Mucosa of descending colon (tissue), 3 donors: Measurements from ENCODE around the gene MYMK. TPM values are rescaled to one million over a fixed set of nuclear protein-coding genes. Genes with fewer than 3 reads are reported as not detected.

Source experiments
- ATAC-seq: fragments of 200-7000 bp; cut with Tn5 transposase; one replicate; pipeline ENCODE4 v1.9.1; 2020; ENCODE audit warnings: mild to moderate bottlenecking, moderate library complexity
- DNase-seq, 3 donors: peaks; one replicate each; pipeline ENCODE4 v3.0.0-alpha.2; 2020
- H3K36me3 ChIP-seq: fragments of 200-600 bp; one replicate; pipeline ENCODE4 v1.8.0; 2021; ENCODE audit warnings: low read depth, mild to moderate bottlenecking
- H3K4me1 ChIP-seq: fragments of 200-600 bp; one replicate; pipeline ENCODE4 v1.8.0; 2021; ENCODE audit warnings: low read depth, mild to moderate bottlenecking
- H3K4me3 ChIP-seq: fragments of 200-600 bp; one replicate; pipeline ENCODE4 v1.8.0; 2021; ENCODE audit warnings: mild to moderate bottlenecking
- H3K9me3 ChIP-seq: fragments of 200-600 bp; one replicate; pipeline ENCODE4 v1.8.0; 2021; ENCODE audit warnings: mild to moderate bottlenecking
- CTCF ChIP-seq: fragments of 200-600 bp; IDR thresholded peaks from one replicate; pipeline ENCODE4 v1.8.0; 2022; ENCODE audit warnings: antibody characterized with exemption, mild to moderate bottlenecking
- intact Hi-C, 2 donors: fragments of 100-400 bp; cut with DNase I in 1 of 2; cut with micrococcal nuclease in 1 of 2; formaldehyde crosslinking; loops; one replicate each; pipeline versions ENCODE4 v1.11.0 to v1.11.1; 2022; cut with DNase I, micrococcal nuclease
- total RNA-seq, 3 donors: library from RNA; stranded (reverse); fragmentation: NEBNext Ultra II Directional in 2 of 3; extraction: Animal tissue kit (Norgen Biotek cat#: 25700) in 2 of 3; gene quantifications; one replicate each; pipeline versions ENCODE4 v1.2.1 to v1.2.4, GENCODE V29; 2021 to 2023
- donor health status: DM: no; HTN: no; CAD: no; lungs with moderate emphysema.
- donor health status: DM: no; HTN: no; CAD: no.
- donor health status: DM: no; HTN: yes; CAD: no.

MYMK gene
- total RNA-seq, 3 donors from 2014 or later = not detected

GRCh38 chr9:133467101-133467500 is 57.7 kb downstream of the MYMK start:
- ATAC-seq (no peak), DNase-seq (peak in 1 of 3 donors; percentile 12)
- Histone ChIP-seq H3K9me3 (no peaks in the 10 kb centered on the region), H3K4me1 (peaks cover 22% of the 10 kb centered on the region), H3K36me3 (no peaks in the 10 kb centered on the region), H3K4me3 (no peak overlapping the region)
- no peak for TF ChIP-seq CTCF
- intact Hi-C loops = no loop called here

GRCh38 chr9:133465984-133466383 is 58.8 kb downstream of the MYMK start:
- no peak overlapping the region for H3K4me3 ChIP-seq

GRCh38 chr9:133464638-133465037 is 60.1 kb downstream of the MYMK start:
- DNase-seq = peak in 1 of 3 donors; percentile 21
- no peak for ATAC-seq
- no peaks in the 10 kb centered on the region for H3K9me3 ChIP-seq
- no peaks in the 10 kb centered on the region for H3K36me3 ChIP-seq
- intact Hi-C loops = no loop called here
- TF ChIP-seq CTCF = no peak
- peaks cover 6% of the 10 kb centered on the region for H3K4me1 ChIP-seq
- H3K4me3 ChIP-seq = no peak overlapping the region

More at GRCh38 chr9:133465984-133466383, 58.8 kb downstream of the MYMK start:
- intact Hi-C loops = no loop called here
- peaks cover 15% of the 10 kb centered on the region for H3K4me1 ChIP-seq
- no peaks in the 10 kb centered on the region for H3K9me3 ChIP-seq
- no peaks in the 10 kb centered on the region for H3K36me3 ChIP-seq
- no peak for TF ChIP-seq CTCF
- ATAC-seq = no peak
- DNase-seq = no peak

Other genes starting within 250 kb of the MYMK start
- 100 to 1,000 TPM in 2 of 3 donors, 10 to 100 TPM in 1; 25.6 to 114 (median 102) TPM for gene ABO, start 249.8 kb downstream of the MYMK start, total RNA-seq
- 10 to 100 TPM; 23.7 to 24.7 (median 24.0) TPM for gene SURF6, start 188.8 kb downstream of the MYMK start, total RNA-seq
- gene MED22, start 176.8 kb downstream of the MYMK start, total RNA-seq = 10 to 100 TPM; 19.8 to 33.6 (median 21.3) TPM
- 1,000 to 10,000 TPM; 1,420 to 1,482 (median 1,457) TPM for gene RPL7A, start 176.7 kb downstream of the MYMK start, total RNA-seq
- 10 to 100 TPM; 45.4 to 63.0 (median 52.2) TPM for gene SURF1, start 168.5 kb downstream of the MYMK start, total RNA-seq
- gene SURF2, start 168.4 kb downstream of the MYMK start, total RNA-seq = 10 to 100 TPM in 2 of 3 donors, 1 to 10 TPM in 1; 8.7 to 15.0 (median 11.4) TPM
- gene SURF4, start 148.9 kb downstream of the MYMK start, total RNA-seq = 100 to 1,000 TPM; 117 to 165 (median 149) TPM
- 1 to 10 TPM in 2 of 3 donors, under 1 TPM in 1; 0.41 to 1.4 (median 1.3) TPM for gene STKLD1, start 148.6 kb downstream of the MYMK start, total RNA-seq
- gene REXO4, start 106.9 kb downstream of the MYMK start, total RNA-seq = 10 to 100 TPM; 18.7 to 26.0 (median 20.1) TPM
- 1 to 10 TPM; 3.3 to 5.0 (median 3.6) TPM for gene ADAMTS13, start 102.6 kb downstream of the MYMK start, total RNA-seq
- gene CACFD1, start 65.0 kb downstream of the MYMK start, total RNA-seq = 10 to 100 TPM; 42.7 to 84.2 (median 54.1) TPM
- 1 to 10 TPM; 2.6 to 5.3 (median 2.8) TPM for gene SLC2A6, start 45.9 kb downstream of the MYMK start, total RNA-seq
- 1 to 10 TPM; 1.3 to 2.7 (median 1.5) TPM for gene ADAMTSL2, start 9.7 kb upstream of the MYMK start, total RNA-seq
- 1 to 10 TPM; 2.0 to 3.9 (median 3.8) TPM for gene FAM163B, start 84.4 kb upstream of the MYMK start, total RNA-seq
- not detected for gene DBH, start 111.4 kb upstream of the MYMK start, total RNA-seq
- gene SARDH, start 213.4 kb upstream of the MYMK start, total RNA-seq = 1 to 10 TPM in 1 of 3 donors, under 1 TPM in 2; 0.23 to 2.1 (median 0.46) TPM